ENCODE results near the gene TRIM72.

DNA sequence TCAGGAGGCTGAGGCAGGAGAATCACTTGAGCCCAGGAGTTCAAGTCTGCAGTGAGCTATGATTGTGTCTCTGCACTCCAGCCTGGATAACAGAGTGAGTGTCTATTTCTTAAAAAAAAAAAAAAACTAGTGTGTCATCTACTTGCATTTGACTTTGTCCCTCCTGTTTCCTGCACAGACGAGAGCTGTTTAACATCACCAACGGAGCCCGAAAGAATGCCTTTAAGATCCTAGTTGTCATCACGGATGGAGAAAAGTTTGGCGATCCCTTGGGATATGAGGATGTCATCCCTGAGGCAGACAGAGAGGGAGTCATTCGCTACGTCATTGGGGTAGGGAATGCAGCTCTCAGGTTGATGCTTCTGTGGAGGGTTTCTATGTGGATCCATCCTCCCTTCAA, 59.3 kb downstream of the TRIM72 start:
- TF ChIP-seq, protein P1, sequence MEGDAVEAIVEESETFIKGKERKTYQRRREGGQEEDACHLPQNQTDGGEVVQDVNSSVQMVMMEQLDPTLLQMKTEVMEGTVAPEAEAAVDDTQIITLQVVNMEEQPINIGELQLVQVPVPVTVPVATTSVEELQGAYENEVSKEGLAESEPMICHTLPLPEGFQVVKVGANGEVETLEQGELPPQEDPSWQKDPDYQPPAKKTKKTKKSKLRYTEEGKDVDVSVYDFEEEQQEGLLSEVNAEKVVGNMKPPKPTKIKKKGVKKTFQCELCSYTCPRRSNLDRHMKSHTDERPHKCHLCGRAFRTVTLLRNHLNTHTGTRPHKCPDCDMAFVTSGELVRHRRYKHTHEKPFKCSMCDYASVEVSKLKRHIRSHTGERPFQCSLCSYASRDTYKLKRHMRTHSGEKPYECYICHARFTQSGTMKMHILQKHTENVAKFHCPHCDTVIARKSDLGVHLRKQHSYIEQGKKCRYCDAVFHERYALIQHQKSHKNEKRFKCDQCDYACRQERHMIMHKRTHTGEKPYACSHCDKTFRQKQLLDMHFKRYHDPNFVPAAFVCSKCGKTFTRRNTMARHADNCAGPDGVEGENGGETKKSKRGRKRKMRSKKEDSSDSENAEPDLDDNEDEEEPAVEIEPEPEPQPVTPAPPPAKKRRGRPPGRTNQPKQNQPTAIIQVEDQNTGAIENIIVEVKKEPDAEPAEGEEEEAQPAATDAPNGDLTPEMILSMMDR (conservative IDR thresholded peaks at IDR 0.05 in 1 of 2, IDR thresholded peaks at IDR 0.05 in 1 of 2; ENCODE audit: extremely low read depth in 1 of 2, insufficient read depth in 1 of 2, low read depth in 1 of 2, low read length in 2 of 2) = no peak
- no peak for TF ChIP-seq EZH2 (IDR thresholded peaks at IDR 0.05; ENCODE audit: borderline replicate concordance, low read length)
